HEK293 (cell line): Measurements from ENCODE around the gene STIM2.

Experiments
- KLF16 ChIP-seq: fragments of 450-650 bp; formaldehyde crosslinking; IDR thresholded peaks from 2 replicates; pipeline ENCODE4 v1.5.1; 2017; ENCODE audit warnings: missing biosample characterization, missing genetic modification characterization
- ZBTB17 ChIP-seq: fragments of 450-650 bp; formaldehyde crosslinking; IDR thresholded peaks from 2 replicates; pipeline ENCODE4 v1.5.1; 2016; ENCODE audit warnings: missing biosample characterization, missing genetic modification characterization
- ZNF184 ChIP-seq: fragments of 450-650 bp; IDR thresholded peaks from 2 replicates; pipeline ENCODE4 v1.5.1; 2018; ENCODE audit warnings: missing biosample characterization, mild to moderate bottlenecking, missing genetic modification characterization
- ZNF24 ChIP-seq: fragments of 450-650 bp; formaldehyde crosslinking; IDR thresholded peaks from 2 replicates; pipeline ENCODE4 v1.5.1; 2016; ENCODE audit warnings: missing biosample characterization, missing genetic modification characterization
- ZNF274 ChIP-seq, 2 experiments: fragments of 200-500 bp in 1 of 2; fragments of 450-650 bp in 1 of 2; sonication (Bioruptor generic) in 1 of 2; formaldehyde crosslinking in 1 of 2; IDR thresholded peaks; 2 replicates each; pipeline versions ENCODE4 v1.5.1 to v1.6.1; 2014 to 2016; ENCODE audit warnings: borderline replicate concordance in 1 of 2, inconsistent platforms in 1 of 2, low read length in 1 of 2, missing biosample characterization in 1 of 2, missing genetic modification characterization in 1 of 2
- ZNF302 ChIP-seq: fragments of 450-650 bp; formaldehyde crosslinking; IDR thresholded peaks from 2 replicates; pipeline ENCODE4 v1.5.1; 2016; ENCODE audit warnings: missing biosample characterization, missing genetic modification characterization, low read depth
- ZNF558 ChIP-seq: fragments of 450-650 bp; formaldehyde crosslinking; IDR thresholded peaks from 2 replicates; pipeline ENCODE4 v1.5.1; 2016; ENCODE audit warnings: missing biosample characterization, missing genetic modification characterization
- TF ChIP-seq, protein P1 (sequence below): fragments of 450-650 bp; formaldehyde crosslinking; IDR thresholded peaks from 2 replicates; pipeline ENCODE4 v1.5.1; 2016; ENCODE audit warnings: missing biosample characterization, missing genetic modification characterization
- TF ChIP-seq, protein P2 (sequence below): fragments of 450-650 bp; formaldehyde crosslinking; IDR thresholded peaks from 2 replicates; pipeline ENCODE4 v1.5.1; 2016; ENCODE audit warnings: missing biosample characterization, missing genetic modification characterization
- TF ChIP-seq, protein P3 (sequence below): sonication (generic); formaldehyde crosslinking; IDR thresholded peaks from 2 replicates; pipeline ENCODE4 v1.8.1; 2022; ENCODE audit warnings: mild to moderate bottlenecking, moderate library complexity, missing genetic modification reagents

DNA sequence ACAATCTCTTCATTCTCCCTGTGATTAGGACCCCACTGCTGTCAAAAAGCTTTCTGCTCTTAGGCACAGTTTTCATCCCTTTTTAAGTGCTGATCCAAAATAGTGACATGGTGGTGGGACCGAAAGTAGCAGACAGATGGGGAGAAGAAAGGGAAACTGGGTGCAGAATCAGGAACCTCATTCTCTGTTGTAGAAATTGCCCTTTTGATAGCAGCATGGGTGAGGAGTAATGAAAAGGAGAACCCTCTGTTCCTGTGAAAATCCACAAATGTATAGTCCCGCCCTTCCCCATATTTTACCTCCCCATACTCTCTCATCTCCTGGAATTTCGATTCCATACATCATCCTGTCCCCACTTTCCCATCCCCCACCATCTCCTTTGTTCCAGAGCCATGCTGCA, 126.5 kb downstream of the STIM2 start:
- TF ChIP-seq ZBTB17 (no peak), ZNF24 (tag by site-specific recombination) (no peak), ZNF302 (tag by site-specific recombination) (no peak), ZNF558 (tag by site-specific recombination) (no peak), ZNF184 (tag by site-specific recombination) (no peak), ZNF274 (IDR thresholded peaks at IDR 0.05; ENCODE audit: low read length) (no peak), ZNF274 (tag by site-specific recombination; IDR thresholded peaks at IDR 0.05; ENCODE audit: borderline replicate concordance) (no peak), KLF16 (no peak)
- TF ChIP-seq, protein P1, sequence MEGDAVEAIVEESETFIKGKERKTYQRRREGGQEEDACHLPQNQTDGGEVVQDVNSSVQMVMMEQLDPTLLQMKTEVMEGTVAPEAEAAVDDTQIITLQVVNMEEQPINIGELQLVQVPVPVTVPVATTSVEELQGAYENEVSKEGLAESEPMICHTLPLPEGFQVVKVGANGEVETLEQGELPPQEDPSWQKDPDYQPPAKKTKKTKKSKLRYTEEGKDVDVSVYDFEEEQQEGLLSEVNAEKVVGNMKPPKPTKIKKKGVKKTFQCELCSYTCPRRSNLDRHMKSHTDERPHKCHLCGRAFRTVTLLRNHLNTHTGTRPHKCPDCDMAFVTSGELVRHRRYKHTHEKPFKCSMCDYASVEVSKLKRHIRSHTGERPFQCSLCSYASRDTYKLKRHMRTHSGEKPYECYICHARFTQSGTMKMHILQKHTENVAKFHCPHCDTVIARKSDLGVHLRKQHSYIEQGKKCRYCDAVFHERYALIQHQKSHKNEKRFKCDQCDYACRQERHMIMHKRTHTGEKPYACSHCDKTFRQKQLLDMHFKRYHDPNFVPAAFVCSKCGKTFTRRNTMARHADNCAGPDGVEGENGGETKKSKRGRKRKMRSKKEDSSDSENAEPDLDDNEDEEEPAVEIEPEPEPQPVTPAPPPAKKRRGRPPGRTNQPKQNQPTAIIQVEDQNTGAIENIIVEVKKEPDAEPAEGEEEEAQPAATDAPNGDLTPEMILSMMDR (tag by site-specific recombination) = no peak
- TF ChIP-seq, protein P2, sequence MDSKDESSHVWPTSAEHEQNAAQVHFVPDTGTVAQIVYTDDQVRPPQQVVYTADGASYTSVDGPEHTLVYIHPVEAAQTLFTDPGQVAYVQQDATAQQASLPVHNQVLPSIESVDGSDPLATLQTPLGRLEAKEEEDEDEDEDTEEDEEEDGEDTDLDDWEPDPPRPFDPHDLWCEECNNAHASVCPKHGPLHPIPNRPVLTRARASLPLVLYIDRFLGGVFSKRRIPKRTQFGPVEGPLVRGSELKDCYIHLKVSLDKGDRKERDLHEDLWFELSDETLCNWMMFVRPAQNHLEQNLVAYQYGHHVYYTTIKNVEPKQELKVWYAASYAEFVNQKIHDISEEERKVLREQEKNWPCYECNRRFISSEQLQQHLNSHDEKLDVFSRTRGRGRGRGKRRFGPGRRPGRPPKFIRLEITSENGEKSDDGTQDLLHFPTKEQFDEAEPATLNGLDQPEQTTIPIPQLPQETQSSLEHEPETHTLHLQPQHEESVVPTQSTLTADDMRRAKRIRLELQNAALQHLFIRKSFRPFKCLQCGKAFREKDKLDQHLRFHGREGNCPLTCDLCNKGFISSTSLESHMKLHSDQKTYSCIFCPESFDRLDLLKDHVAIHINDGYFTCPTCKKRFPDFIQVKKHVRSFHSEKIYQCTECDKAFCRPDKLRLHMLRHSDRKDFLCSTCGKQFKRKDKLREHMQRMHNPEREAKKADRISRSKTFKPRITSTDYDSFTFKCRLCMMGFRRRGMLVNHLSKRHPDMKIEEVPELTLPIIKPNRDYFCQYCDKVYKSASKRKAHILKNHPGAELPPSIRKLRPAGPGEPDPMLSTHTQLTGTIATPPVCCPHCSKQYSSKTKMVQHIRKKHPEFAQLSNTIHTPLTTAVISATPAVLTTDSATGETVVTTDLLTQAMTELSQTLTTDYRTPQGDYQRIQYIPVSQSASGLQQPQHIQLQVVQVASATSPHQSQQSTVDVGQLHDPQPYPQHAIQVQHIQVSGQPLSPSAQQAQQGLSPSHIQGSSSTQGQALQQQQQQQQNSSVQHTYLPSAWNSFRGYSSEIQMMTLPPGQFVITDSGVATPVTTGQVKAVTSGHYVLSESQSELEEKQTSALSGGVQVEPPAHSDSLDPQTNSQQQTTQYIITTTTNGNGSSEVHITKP = no peak
- TF ChIP-seq, protein P3, sequence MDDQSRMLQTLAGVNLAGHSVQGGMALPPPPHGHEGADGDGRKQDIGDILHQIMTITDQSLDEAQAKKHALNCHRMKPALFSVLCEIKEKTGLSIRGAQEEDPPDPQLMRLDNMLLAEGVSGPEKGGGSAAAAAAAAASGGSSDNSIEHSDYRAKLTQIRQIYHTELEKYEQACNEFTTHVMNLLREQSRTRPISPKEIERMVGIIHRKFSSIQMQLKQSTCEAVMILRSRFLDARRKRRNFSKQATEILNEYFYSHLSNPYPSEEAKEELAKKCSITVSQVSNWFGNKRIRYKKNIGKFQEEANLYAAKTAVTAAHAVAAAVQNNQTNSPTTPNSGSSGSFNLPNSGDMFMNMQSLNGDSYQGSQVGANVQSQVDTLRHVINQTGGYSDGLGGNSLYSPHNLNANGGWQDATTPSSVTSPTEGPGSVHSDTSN (CRISPR knock-in tag) = no peak
